Choroid plexus epithelial cell (primary cell): ENCODE measurements around the gene RASGEF1C.

Experiments used
- DNase-seq: peaks from one replicate; pipeline ENCODE4 v3.0.0-alpha.2; 2010; ENCODE audit warnings: low read depth
- H3K4me3 ChIP-seq: 2 replicates; pipeline ENCODE4 v1.5.1; 2011; ENCODE audit warnings: low read depth, mild to moderate bottlenecking, control low read depth, low read length, moderate library complexity
- CTCF ChIP-seq: conservative IDR thresholded peaks from 2 replicates; pipeline ENCODE4 v1.5.1; 2011; ENCODE audit warnings: low read depth, mild to moderate bottlenecking, control low read depth, inconsistent platforms, low read length, moderate library complexity

Gene RASGEF1C

GRCh38 chr5:180140079-180140554 is 68.9 kb downstream of the RASGEF1C start:
- TF ChIP-seq CTCF: no peak
- H3K4me3 ChIP-seq: no peak overlapping the region
- DNase-seq: no peak

GRCh38 chr5:180139731-180140055 is 69.3 kb downstream of the RASGEF1C start:
- TF ChIP-seq CTCF: no peak
- no peak for DNase-seq
- no peak overlapping the region for H3K4me3 ChIP-seq

- no peak for DNase-seq
- no peak overlapping the region for H3K4me3 ChIP-seq
- no peak for TF ChIP-seq CTCF
Measured at GRCh38 chr5:180138976-180139730, 69.9 kb downstream of the RASGEF1C start.

- no peak for TF ChIP-seq CTCF
- no peak for DNase-seq
- no peak overlapping the region for H3K4me3 ChIP-seq
Measured at GRCh38 chr5:180138214-180138975, 70.6 kb downstream of the RASGEF1C start.

GRCh38 chr5:180137401-180138213 is 71.4 kb downstream of the RASGEF1C start:
- DNase-seq: no peak
- no peak overlapping the region for H3K4me3 ChIP-seq
- TF ChIP-seq CTCF: no peak

- no peak for DNase-seq
- no peak for TF ChIP-seq CTCF
- H3K4me3 ChIP-seq: no peak overlapping the region
Measured at GRCh38 chr5:180136630-180137381, 72.2 kb downstream of the RASGEF1C start.
